Liver (tissue), 9 donors: ENCODE measurements around the gene DNAAF1. TPM values are rescaled to one million over a fixed set of nuclear protein-coding genes. Genes with fewer than 3 reads are reported as not detected.

ENCODE experiments used
- DNase-seq: peaks from one replicate; pipeline ENCODE4 v3.0.0-alpha.2; 2017; ENCODE audit warnings: low spot score
- H3K27ac ChIP-seq, 2 donors: one replicate each; pipeline ENCODE4 v1.7.0; 2013; ENCODE audit warnings: inconsistent platforms in 2 of 2, low read length in 2 of 2, control low read depth in 1 of 2, low read depth in 1 of 2, mild to moderate bottlenecking in 1 of 2
- H3K27me3 ChIP-seq, 4 donors: one replicate each; pipeline versions ENCODE4 v1.6.1 to v1.7.0; 2013; ENCODE audit warnings: low read length in 3 of 4, inconsistent platforms in 1 of 4, mild to moderate bottlenecking in 1 of 4, moderate library complexity in 1 of 4; ENCODE audit not compliant: control insufficient read depth in 4 of 4, insufficient read depth in 4 of 4
- H3K36me3 ChIP-seq, 4 donors: one replicate each; pipeline versions ENCODE4 v1.6.1 to v1.7.0; 2013; ENCODE audit warnings: low read length in 3 of 4, mild to moderate bottlenecking in 3 of 4, low read depth in 1 of 4, moderate library complexity in 1 of 4; ENCODE audit not compliant: control insufficient read depth in 4 of 4, insufficient read depth in 3 of 4
- H3K4me1 ChIP-seq, 4 donors: one replicate each; pipeline versions ENCODE4 v1.6.1 to v1.7.0; 2013; ENCODE audit warnings: low read length in 3 of 4, mild to moderate bottlenecking in 3 of 4, moderate library complexity in 1 of 4; ENCODE audit not compliant: control insufficient read depth in 4 of 4, insufficient read depth in 4 of 4
- H3K4me3 ChIP-seq, 3 donors: one replicate each; pipeline versions ENCODE4 v1.6.1 to v1.7.0; 2013; ENCODE audit warnings: low read length in 3 of 3, control low read depth in 1 of 3, low read depth in 1 of 3, mild to moderate bottlenecking in 1 of 3
- H3K9ac ChIP-seq, 2 donors: one replicate each; pipeline ENCODE4 v1.7.0; 2013; ENCODE audit warnings: low read length in 2 of 2, mild to moderate bottlenecking in 2 of 2, moderate library complexity in 2 of 2, control low read depth in 1 of 2, low read depth in 1 of 2
- H3K9me3 ChIP-seq, 4 donors: one replicate each; pipeline versions ENCODE4 v1.6.1 to v1.7.0; 2013; ENCODE audit warnings: low read length in 3 of 4; ENCODE audit not compliant: control insufficient read depth in 4 of 4
- CTCF ChIP-seq: fragments of 150-350 bp; IDR thresholded peaks from 2 replicates; pipeline ENCODE4 v1.5.1; 2017; ENCODE audit warnings: improper control_type of control experiment, low read depth, low read length; ENCODE audit not compliant: missing input control
- FOXA1 ChIP-seq: IDR thresholded peaks from 2 replicates; pipeline ENCODE4 v1.6.1; 2016; ENCODE audit warnings: antibody characterized with exemption
- HNF4A ChIP-seq, 2 donors: conservative IDR thresholded peaks; 2 replicates each; pipeline ENCODE4 v1.6.1; 2016; ENCODE audit warnings: antibody characterized with exemption in 2 of 2, mild to moderate bottlenecking in 2 of 2
- HNF4G ChIP-seq: IDR thresholded peaks from 2 replicates; pipeline ENCODE4 v1.6.1; 2016; ENCODE audit warnings: antibody characterized with exemption
- MAX ChIP-seq: IDR thresholded peaks from 2 replicates; pipeline ENCODE4 v1.6.1; 2016; ENCODE audit warnings: antibody characterized with exemption
- NR2F2 ChIP-seq: IDR thresholded peaks from 2 replicates; pipeline ENCODE4 v1.6.1; 2016; ENCODE audit warnings: antibody characterized with exemption
- REST ChIP-seq: IDR thresholded peaks from 2 replicates; pipeline ENCODE4 v1.6.1; 2016; ENCODE audit warnings: antibody characterized with exemption, mild to moderate bottlenecking
- RXRA ChIP-seq, 2 donors: IDR thresholded peaks; 2 replicates each; pipeline ENCODE4 v1.6.1; 2017 to 2018; ENCODE audit warnings: antibody characterized with exemption in 2 of 2, mild to moderate bottlenecking in 1 of 2
- SP1 ChIP-seq: IDR thresholded peaks from 2 replicates; pipeline ENCODE4 v1.6.1; 2018; ENCODE audit warnings: antibody characterized with exemption, mild to moderate bottlenecking
- ZBTB33 ChIP-seq: IDR thresholded peaks from 2 replicates; pipeline ENCODE4 v1.6.1; 2016; ENCODE audit warnings: antibody characterized with exemption
- WGBS: extraction: QIAGEN DNeasy Blood & Tissue Kit; methylation state at CpG from one replicate; pipeline ENCODE4 v1.1.7; 2013; 5-methylcytosine and 5-hydroxymethylcytosine counted together
- polyA plus RNA-seq, 2 donors: library from polyadenylated mRNA; stranded (reverse) in 1 of 2; unstranded in 1 of 2; fragments of 200-250 nt in 1 of 2; fragments of >200 nt in 1 of 2; fragmentation: Nextera tagmentation in 1 of 2; extraction: Ambion mirVana in 1 of 2; gene quantifications; one replicate each; pipeline versions ENCODE4 v1.2.1 to v1.2.3, GENCODE V29; 2013 to 2015
- total RNA-seq, 2 donors: library from RNA; depleted of rRNA; stranded (reverse); fragments of >200 nt; gene quantifications; one replicate each; pipeline ENCODE4 v1.2.3, GENCODE V29; 2014
- donor health status: healthy.
- donor health status: healthy.
- donor health status: healthy.
- donor health status: healthy.
- donor health status: healthy.

Gene DNAAF1
- total and polyA plus RNA-seq, 4 donors: under 0.01 to 0.08 (median 0.06) TPM; not detected in 1

GRCh38 chr16:84183911-84184591, 38.9 kb downstream of the DNAAF1 start:
- no peaks in the 10 kb centered on the region for H3K27me3 ChIP-seq
- H3K9ac ChIP-seq: no peak overlapping the region
- 88% methylated on average over 11 of the region's 11 CpGs for WGBS
- TF ChIP-seq NR2F2: no peak
- no peak for TF ChIP-seq FOXA1
- no peak for TF ChIP-seq HNF4A (conservative IDR thresholded peaks at IDR 0.05)
- no peak for TF ChIP-seq MAX
- TF ChIP-seq REST: no peak
- TF ChIP-seq HNF4G: no peak
- TF ChIP-seq ZBTB33: no peak
- no peak overlapping the region for H3K27ac ChIP-seq
- peaks cover 0 to 17% (median 6%) of the 10 kb centered on the region in 4 donors for H3K4me1 ChIP-seq
- DNase-seq: no peak
- no peaks in the 10 kb centered on the region for H3K9me3 ChIP-seq
- H3K36me3 ChIP-seq: peaks cover 9 to 43% (median 18%) of the 10 kb centered on the region in 4 donors
- H3K4me3 ChIP-seq: no peak overlapping the region

GRCh38 chr16:84184775-84185174, 39.7 kb downstream of the DNAAF1 start:
- peaks cover 9 to 36% (median 18%) of the 10 kb centered on the region in 4 donors for H3K36me3 ChIP-seq
- H3K4me1 ChIP-seq: peaks cover 0 to 17% (median 6%) of the 10 kb centered on the region in 4 donors
- TF ChIP-seq RXRA (IDR thresholded peaks at IDR 0.05) (no peak), SP1 (peak; percentile 17), MAX (no peak), HNF4A (conservative IDR thresholded peaks at IDR 0.05) (no peak), NR2F2 (peak; percentile 89), REST (no peak), HNF4G (no peak), CTCF (no peak)
- H3K27ac ChIP-seq: no peak overlapping the region
- WGBS: 84% methylated on average over 10 of the region's 10 CpGs
- H3K9ac ChIP-seq: no peak overlapping the region
- no peaks in the 10 kb centered on the region for H3K9me3 ChIP-seq
- no peak for DNase-seq
- no peaks in the 10 kb centered on the region for H3K27me3 ChIP-seq
- H3K4me3 ChIP-seq: no peak overlapping the region
